BE2C (cell line): Measurements from ENCODE around the gene FCGR3B.
A peak's percentile ranks its signal among the peaks of the same experiment; 100 is the strongest.
"Not testable (repeated sequence)": the region's sequence is repeated elsewhere in the genome, so short reads cannot be mapped to it uniquely, and the experiment has no call there.

Experiments used
- DNase-seq: peaks from one replicate; pipeline ENCODE4 v3.0.0-alpha.2; 2020
- H3K27me3 ChIP-seq: fragments of 250-450 bp; sonication (Bioruptor Pico); 2 replicates; pipeline ENCODE4 v1.5.1; 2020; ENCODE audit warnings: mild to moderate bottlenecking
- H3K36me3 ChIP-seq: fragments of 250-450 bp; sonication (Bioruptor Pico); 2 replicates; pipeline ENCODE4 v1.5.1; 2020; ENCODE audit warnings: mild to moderate bottlenecking
- H3K4me1 ChIP-seq: fragments of 250-450 bp; sonication (Bioruptor Pico); 2 replicates; pipeline ENCODE4 v1.5.1; 2020
- H3K4me3 ChIP-seq: 2 replicates; pipeline ENCODE4 v1.5.1; 2011; ENCODE audit warnings: low read depth, low read length
- H3K9me3 ChIP-seq: fragments of 250-450 bp; sonication (Bioruptor Pico); 2 replicates; pipeline ENCODE4 v1.5.1; 2020

FCGR3B gene

GRCh38 chr1:161634993-161635392 is 4.0 kb upstream of the FCGR3B start:
- H3K27me3 ChIP-seq, H3K9me3 ChIP-seq, H3K4me3 ChIP-seq, DNase-seq, H3K4me1 ChIP-seq, H3K36me3 ChIP-seq: not testable (repeated sequence)

GRCh38 chr1:161630128-161630742 is 741 bp downstream of the FCGR3B start:
- not testable (repeated sequence) for H3K4me3 ChIP-seq, H3K36me3 ChIP-seq, H3K27me3 ChIP-seq, H3K9me3 ChIP-seq, DNase-seq, H3K4me1 ChIP-seq

GRCh38 chr1:161626445-161627146 is 4.4 kb downstream of the FCGR3B start:
- DNase-seq, H3K36me3 ChIP-seq, H3K9me3 ChIP-seq, H3K27me3 ChIP-seq, H3K4me1 ChIP-seq, H3K4me3 ChIP-seq: not testable (repeated sequence)

GRCh38 chr1:161624605-161625004 is 6.4 kb downstream of the FCGR3B start:
- not testable (repeated sequence) for DNase-seq, H3K9me3 ChIP-seq, H3K4me3 ChIP-seq, H3K36me3 ChIP-seq, H3K4me1 ChIP-seq, H3K27me3 ChIP-seq

- H3K4me3 ChIP-seq, H3K27me3 ChIP-seq, DNase-seq, H3K36me3 ChIP-seq, H3K4me1 ChIP-seq, H3K9me3 ChIP-seq: not testable (repeated sequence)
Measured at GRCh38 chr1:161623401-161624051, 7.5 kb downstream of the FCGR3B start.

GRCh38 chr1:161622054-161622453 is 8.9 kb downstream of the FCGR3B start:
- DNase-seq, H3K9me3 ChIP-seq, H3K36me3 ChIP-seq, H3K4me1 ChIP-seq, H3K27me3 ChIP-seq: not testable (repeated sequence)
- H3K4me3 ChIP-seq = peak overlapping the region; percentile 57; the same call in 1 of the 2 replicates

GRCh38 chr1:161621181-161622000 is 9.6 kb downstream of the FCGR3B start:
- peak overlapping the region; percentile 57 for H3K4me3 ChIP-seq
- not testable (repeated sequence) for H3K9me3 ChIP-seq, H3K27me3 ChIP-seq, H3K4me1 ChIP-seq, H3K36me3 ChIP-seq
- DNase-seq = peak; percentile 54

GRCh38 chr1:161620399-161620798 is 10.6 kb downstream of the FCGR3B start:
- not testable (repeated sequence) for H3K4me3 ChIP-seq, DNase-seq, H3K4me1 ChIP-seq, H3K9me3 ChIP-seq, H3K27me3 ChIP-seq, H3K36me3 ChIP-seq

- not testable (repeated sequence) for H3K36me3 ChIP-seq, H3K9me3 ChIP-seq, H3K4me1 ChIP-seq, H3K27me3 ChIP-seq, H3K4me3 ChIP-seq, DNase-seq
Measured at GRCh38 chr1:161618517-161618916, 12.5 kb downstream of the FCGR3B start.

GRCh38 chr1:161616417-161616816 is 14.6 kb downstream of the FCGR3B start:
- not testable (repeated sequence) for H3K4me3 ChIP-seq, DNase-seq, H3K4me1 ChIP-seq

GRCh38 chr1:161613142-161613514 is 17.8 kb downstream of the FCGR3B start:
- not testable (repeated sequence) for H3K9me3 ChIP-seq, DNase-seq, H3K36me3 ChIP-seq, H3K4me1 ChIP-seq, H3K27me3 ChIP-seq
- peak overlapping the region; percentile 48 for H3K4me3 ChIP-seq

More at GRCh38 chr1:161616417-161616816, 14.6 kb downstream of the FCGR3B start:
- H3K9me3 ChIP-seq, H3K27me3 ChIP-seq, H3K36me3 ChIP-seq: not testable (repeated sequence)

- not testable (repeated sequence) for H3K36me3 ChIP-seq, H3K9me3 ChIP-seq, H3K4me1 ChIP-seq, H3K27me3 ChIP-seq
- peak overlapping the region; percentile 60 for H3K4me3 ChIP-seq
- DNase-seq = peak; percentile 91
Measured at GRCh38 chr1:161612322-161613141, 18.4 kb downstream of the FCGR3B start.

GRCh38 chr1:161611866-161612321 is 19.1 kb downstream of the FCGR3B start:
- not testable (repeated sequence) for H3K27me3 ChIP-seq, DNase-seq, H3K4me1 ChIP-seq, H3K9me3 ChIP-seq, H3K36me3 ChIP-seq
- peak overlapping the region; percentile 60 for H3K4me3 ChIP-seq

- not testable (repeated sequence) for H3K27me3 ChIP-seq, DNase-seq, H3K36me3 ChIP-seq, H3K4me1 ChIP-seq, H3K4me3 ChIP-seq, H3K9me3 ChIP-seq
Measured at GRCh38 chr1:161610198-161610597, 20.8 kb downstream of the FCGR3B start.
